DMS153 treated with DMSO at 0.1 percent for 48 hours (cell line): ENCODE measurements around the gene TGFB1I1.
A peak's percentile ranks its signal among the peaks of the same experiment; 100 is the strongest.
"Not testable (repeated sequence)": the region's sequence is repeated elsewhere in the genome, so short reads cannot be mapped to it uniquely, and the experiment has no call there.

ENCODE experiments used
- DNase-seq: peaks from one replicate; lab custom pipeline; 2025; ENCODE audit not compliant: unreplicated experiment; lab: John Stamatoyannopoulos, UW

The TGFB1I1 gene

DNA sequence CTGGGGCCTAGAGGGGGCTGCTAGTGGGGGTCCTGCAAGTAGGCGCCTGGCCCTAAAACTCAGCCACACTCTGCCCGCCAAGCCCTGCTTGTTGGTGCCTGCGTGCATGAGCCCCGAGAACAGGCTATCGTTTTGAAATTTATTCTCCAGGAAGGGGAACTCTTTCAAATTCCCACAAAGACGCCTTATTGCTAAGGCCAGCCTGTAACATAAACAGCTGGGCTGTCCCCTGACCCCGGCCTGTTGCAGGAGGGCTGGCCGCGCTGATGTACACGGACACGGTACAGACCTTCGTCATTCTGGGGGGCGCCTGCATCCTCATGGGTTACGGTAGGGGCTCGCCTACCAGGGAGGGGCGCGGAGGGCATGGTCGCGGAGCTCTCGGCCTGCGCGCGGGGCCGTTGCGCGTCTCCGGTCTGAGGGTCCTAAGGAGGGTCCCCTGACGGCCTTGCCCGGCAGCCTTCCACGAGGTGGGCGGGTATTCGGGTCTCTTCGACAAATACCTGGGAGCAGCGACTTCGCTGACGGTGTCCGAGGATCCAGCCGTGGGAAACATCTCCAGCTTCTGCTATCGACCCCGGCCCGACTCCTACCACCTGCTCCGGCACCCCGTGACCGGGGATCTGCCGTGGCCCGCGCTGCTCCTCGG lies 15.2 kb downstream of the TGFB1I1 start:
- no peak for DNase-seq

DNA sequence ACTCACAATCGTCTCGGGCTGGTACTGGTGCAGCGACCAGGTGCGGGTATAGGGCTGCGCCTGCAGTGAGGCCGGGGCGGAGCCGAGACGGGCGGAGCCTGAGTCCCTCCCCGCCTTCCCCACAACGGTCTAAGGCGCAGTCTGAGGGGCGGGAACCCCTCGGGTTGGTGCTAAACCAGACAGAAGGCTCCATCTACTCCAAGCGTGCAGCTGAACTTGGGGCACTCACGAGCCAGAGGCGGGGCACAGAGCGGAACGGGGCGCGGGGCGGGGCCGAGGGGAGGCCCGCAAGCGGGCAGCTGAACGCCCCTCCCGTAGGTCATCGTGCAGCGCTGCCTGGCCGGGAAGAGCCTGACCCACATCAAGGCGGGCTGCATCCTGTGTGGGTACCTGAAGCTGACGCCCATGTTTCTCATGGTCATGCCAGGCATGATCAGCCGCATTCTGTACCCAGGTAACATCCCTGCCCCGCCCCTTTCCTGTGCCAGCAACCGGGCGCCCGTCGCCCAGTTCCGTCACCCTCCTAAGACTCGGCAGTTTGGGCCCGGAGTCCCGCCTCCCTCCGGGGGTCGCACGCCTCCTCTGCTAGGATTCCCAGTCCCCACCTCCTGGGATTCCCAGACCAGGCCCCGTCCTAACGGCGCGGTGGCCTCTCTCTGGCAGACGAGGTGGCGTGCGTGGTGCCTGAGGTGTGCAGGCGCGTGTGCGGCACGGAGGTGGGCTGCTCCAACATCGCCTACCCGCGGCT lies 15.9 kb downstream of the TGFB1I1 start:
- peak; percentile 38 for DNase-seq

DNA sequence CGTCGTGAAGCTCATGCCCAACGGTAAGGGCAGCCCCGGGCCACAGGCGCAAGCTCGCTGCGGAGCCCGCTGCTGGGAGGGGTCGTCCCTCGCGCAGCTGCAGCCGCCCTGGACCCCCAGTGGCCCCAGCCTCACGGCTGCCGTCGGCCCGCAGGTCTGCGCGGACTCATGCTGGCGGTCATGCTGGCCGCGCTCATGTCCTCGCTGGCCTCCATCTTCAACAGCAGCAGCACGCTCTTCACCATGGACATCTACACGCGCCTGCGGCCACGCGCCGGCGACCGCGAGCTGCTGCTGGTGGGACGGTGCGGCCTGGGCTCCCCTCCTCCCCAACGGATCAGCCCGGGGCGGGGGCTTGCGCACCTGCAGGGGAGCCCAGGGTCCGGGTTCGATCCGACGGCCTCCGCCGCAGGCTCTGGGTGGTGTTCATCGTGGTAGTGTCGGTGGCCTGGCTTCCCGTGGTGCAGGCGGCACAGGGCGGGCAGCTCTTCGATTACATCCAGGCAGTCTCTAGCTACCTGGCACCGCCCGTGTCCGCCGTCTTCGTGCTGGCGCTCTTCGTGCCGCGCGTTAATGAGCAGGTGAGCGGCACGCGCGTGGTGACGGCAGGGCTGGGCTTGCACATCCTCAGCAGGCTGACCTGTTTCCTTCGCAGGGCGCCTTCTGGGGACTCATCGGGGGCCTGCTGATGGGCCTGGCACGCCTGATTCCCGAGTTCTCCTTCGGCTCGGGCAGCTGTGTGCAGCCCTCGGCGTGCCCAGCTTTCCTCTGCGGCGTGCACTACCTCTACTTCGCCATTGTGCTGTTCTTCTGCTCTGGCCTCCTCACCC lies 16.7 kb downstream of the TGFB1I1 start:
- DNase-seq, result no peak

DNA sequence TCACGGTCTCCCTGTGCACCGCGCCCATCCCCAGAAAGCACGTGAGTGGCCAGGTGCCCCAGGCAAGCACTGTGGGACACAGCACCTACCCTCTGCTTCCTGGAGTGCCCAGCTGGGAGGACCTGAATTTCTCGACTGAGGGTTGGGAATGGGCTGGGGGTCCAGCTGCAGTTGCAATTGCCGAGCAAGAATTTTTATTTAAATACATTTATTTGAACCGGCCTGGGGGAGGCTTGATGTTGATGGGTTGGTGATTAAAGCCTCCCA lies 17.3 kb downstream of the TGFB1I1 start:
- no peak for DNase-seq

- no peak for DNase-seq
These were observed 17.9 kb downstream of the TGFB1I1 start for GRCh38 chr16:31489616-31490584.

- DNase-seq, result no peak
These were observed 19.9 kb downstream of the TGFB1I1 start for GRCh38 chr16:31491778-31492418.

DNA sequence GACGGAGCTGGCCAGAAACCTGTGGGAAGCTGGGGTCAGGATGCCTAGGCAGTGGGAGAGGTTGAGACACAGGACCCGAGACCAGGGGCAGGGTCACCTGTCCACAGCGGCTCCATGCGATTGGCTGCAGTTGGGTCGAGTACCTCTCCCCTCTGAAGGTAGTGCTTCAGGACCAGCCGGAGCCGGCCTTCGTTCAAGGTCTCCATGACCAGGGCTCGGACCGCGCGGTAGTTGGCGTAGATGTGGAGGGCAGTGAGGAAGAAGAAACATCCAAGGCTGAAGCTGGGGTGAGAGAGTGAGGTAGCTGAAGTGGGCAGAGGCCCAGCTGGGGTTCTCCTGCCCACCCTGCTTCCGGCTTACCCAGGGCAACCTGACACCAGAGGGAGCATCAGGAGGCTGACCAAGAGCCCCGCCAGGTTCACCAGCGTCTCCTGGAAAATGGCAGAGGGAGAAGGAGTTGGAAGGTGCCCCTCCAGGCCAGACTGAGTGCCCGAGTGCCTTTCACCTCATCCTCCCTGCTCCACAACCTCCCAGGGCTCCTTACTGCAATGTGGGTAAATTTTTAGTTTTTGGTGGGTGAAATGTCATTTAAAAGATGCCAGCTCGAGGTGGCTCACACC lies 21.7 kb downstream of the TGFB1I1 start:
- no peak for DNase-seq

DNA sequence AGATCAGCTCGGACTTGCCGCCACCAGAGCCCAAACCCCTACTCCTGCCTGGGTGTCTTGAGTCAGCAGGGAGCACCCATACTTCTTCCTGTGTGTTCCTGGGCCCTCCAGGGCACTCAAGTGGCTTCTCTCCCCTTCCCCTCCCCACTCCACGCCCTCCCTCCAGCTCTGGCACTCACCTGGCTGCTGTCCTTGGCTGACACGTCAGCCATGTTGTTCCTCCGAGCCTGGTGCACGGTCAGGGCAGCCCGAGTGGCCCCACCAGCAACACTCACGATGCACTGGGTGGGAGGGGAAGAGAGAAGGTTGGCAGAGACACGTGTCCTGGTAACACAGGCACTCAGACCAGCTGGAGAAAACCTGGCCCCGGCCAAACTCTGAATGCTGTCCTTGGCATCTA lies 24.7 kb downstream of the TGFB1I1 start:
- DNase-seq, result no peak

DNA sequence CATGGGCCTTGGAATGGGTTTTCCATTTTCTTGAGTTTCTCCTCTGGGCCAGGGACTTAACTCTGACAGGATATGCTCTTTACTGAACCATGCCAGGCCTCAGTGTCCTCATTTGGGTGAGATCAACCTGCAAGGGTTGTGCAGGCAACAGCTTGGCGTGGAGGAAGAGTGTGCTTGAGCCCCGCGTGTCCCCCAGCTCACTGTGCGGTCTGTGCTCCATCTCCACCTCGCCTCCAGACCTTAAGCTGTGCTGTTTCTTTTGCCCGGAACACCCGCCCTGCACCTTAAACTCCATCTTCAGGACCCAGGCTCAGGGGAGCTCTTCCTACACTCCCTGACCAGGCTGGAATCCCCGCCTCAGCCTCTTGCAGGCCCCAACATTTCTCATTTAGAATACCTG lies 26.5 kb downstream of the TGFB1I1 start:
- no peak for DNase-seq

GRCh38 chr16:31499928-31500327 lies 28.0 kb downstream of the TGFB1I1 start:
- no peak for DNase-seq

- DNase-seq, result no peak
These were observed 29.4 kb downstream of the TGFB1I1 start for GRCh38 chr16:31501226-31501965.

DNA sequence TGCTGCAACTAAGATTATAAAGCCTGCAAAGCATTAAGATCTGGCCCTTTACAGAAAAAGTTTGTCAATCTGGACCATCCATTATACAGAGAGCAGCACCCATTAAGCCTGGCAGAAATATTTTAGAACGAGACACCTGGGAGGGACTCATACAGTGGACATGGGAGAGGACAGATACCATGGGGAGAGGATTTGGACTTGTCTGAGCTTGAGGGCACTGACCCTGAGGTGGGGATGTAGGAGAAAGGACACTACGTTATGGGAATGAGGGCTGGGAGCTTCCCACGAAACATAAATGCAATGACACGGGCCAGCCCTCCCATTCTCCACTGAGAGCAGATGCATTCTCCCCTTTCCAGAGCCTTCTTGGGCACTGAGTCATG lies 30.0 kb downstream of the TGFB1I1 start:
- no peak for DNase-seq

- DNase-seq, result no peak
These were observed 31.0 kb downstream of the TGFB1I1 start for GRCh38 chr16:31502981-31503380.

DNA sequence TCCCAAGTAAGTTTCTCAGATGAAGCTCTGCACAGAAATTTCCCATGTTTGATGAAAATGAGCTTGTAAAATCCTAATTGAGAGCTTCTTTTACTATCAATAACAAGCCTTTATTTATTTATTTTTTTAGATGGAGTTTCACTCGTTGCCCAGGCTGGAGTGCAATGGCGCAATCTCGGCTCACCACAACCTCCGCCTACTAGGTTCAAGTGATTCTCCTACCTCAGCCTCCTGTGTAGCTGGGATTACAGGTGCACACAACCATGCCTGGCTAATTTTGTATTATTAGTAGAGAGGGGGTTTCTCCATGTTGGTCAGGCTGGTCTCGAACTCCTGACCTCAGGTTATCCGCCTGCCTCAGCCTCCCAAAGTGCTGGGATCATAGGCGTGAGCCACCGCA lies 31.6 kb downstream of the TGFB1I1 start:
- not testable (repeated sequence) for DNase-seq

DNA sequence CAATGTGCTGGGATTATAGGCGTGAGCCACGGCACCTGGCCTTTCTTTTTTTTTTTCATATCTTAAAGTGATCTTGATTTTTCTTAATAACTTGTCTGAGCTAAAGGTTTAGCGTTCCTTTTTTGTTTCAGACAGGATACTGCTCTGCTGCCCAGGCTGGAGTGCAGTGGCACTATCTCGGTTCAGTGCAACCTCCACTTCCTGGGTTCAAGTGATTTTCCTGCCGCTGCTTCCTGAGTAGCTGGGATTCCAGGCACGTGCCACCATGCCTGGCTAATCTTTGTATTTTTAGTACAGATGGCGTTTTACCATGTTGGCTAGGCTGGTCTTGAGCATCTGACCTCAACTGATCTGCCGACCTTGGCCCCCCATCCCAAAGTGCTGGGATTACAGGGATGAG lies 32.2 kb downstream of the TGFB1I1 start:
- no peak for DNase-seq

DNA sequence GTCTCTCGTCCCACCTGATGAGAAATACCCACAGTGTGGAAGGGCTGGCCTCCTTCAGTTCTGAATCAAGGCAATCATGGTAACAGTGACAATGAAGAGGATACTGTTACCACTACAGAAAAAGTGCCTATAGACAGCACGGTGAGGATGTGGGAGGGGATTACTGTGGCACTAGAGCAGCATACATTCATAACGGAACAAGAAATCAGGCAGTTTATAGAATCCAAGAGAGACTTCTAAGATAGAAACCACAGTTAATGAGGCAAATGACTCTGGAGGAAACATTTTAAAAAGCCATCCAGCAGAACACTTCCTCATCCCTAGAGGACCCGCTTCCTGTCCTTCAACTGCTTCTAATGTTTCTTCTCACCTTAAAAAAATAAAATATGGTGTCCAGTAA lies 33.5 kb downstream of the TGFB1I1 start:
- DNase-seq, result no peak

DNA sequence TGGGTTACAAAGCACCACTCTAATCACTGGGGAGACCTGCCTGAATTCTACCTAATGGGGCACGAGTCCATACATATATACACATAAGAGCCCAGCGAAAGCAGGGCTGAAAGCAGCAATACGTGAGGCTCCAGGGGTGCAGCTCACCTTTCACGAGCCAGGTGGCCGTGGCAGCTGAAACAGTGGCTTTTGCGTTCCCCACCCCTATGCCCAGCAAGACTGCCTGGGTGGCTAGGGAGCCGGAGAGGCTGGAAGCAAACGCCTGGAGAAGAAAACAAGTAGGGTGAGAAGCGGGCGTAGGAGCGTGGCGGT lies 35.6 kb downstream of the TGFB1I1 start:
- DNase-seq, result no peak

DNA sequence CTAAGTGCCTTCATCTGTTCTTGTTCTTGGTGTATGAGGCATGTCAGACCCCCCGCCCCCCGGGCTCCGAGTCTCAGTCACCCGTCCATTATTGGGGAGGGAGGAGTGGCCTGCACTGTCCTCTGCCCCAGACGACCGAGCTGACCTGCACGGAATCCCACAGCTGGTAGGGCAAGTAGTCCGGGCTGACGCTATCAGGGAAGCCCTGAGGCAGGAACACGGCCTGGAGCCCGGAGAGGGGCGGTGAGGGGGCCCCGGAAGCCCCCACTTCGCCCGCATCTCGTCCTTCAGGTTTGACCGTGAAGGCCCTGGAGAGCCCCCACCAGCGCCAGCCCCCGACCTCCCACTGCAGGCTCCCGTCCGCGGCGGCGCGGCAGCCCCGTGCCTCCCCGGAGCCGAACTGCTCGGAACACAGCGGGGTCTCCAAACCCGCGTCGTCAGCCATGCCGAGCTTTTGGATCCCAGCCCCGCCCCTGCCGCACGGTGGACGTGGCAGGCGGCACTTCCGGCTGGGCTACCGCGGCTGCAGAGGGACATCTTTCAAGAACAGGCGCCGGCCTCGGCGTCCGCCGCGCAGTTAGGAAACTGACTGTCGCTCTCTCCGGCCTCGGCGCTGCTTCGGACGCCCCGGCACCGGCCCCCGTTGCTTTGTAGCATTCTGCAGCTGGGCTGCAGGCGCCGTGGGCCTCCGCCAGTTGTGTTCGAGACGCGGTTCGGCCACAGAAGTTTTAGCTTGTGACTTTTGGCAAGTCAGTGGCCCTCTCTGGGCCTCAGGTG lies 36.2 kb downstream of the TGFB1I1 start, which contains the start of gene RUSF1:
TSS of gene RUSF1 (minus strand) at position 463 of the 777 bp plus-strand sequence. CDS start at position 445, 18 bp downstream.
- DNase-seq, result peak; percentile 64

DNA sequence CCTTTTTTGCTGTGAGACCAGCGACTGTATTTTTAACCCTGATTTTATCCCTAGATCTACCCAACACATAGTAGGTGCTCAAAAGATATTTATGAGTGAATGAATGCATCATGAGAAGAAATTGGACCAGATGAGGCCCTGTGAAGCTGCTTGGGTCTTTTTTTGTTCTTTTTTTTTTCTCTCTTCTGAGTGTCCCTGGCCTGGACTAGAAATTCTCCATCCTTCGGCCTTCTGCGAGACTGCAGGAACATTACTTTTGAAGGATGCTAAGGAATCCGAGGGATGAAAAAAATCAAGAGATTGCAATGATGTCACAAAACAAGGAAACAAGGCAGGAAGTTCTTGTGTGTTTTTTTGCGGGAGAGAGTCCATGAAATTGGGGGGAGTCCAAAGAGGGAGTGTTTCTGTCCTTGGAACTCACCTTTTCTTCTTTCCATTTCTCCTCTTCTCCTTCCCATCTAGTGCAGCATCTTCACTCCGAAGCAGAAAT lies 36.8 kb downstream of the TGFB1I1 start:
- no peak for DNase-seq
